Calu3 (cell line): ENCODE results near the gene SHLD1. TPM values are rescaled to one million over a fixed set of nuclear protein-coding genes. Genes with fewer than 3 reads are reported as not detected.

Source experiments
- BruUV-seq: library from RNA; stranded (reverse); fragments of 400-500 nt; replicated peaks from 2 replicates; lab custom pipeline; 2021; lab: Mats Ljungman, UMichigan
- CTCF ChIA-PET: fragments of 300-600 bp; sonication (Branson Sonifier 250); formaldehyde crosslinking; loops from one replicate; lab custom pipeline; 2022; ENCODE audit warnings: antibody characterized with exemption; lab: Charles Lee
- DNase-seq: peaks from one replicate; pipeline ENCODE4 v3.0.0; 2022
- H3K27ac Mint-ChIP-seq: one replicate; pipeline ENCODE4 v1.8.0; 2022; ENCODE audit warnings: mixed read lengths; ENCODE audit not compliant: unreplicated experiment
- H3K27me3 Mint-ChIP-seq: one replicate; pipeline ENCODE4 v1.8.0; 2022; ENCODE audit warnings: mixed read lengths; ENCODE audit not compliant: unreplicated experiment
- H3K36me3 Mint-ChIP-seq: one replicate; pipeline ENCODE4 v1.8.0; 2022; ENCODE audit warnings: mild to moderate bottlenecking, moderate library complexity, mixed read lengths; ENCODE audit not compliant: insufficient read depth, unreplicated experiment
- H3K4me1 Mint-ChIP-seq: one replicate; pipeline ENCODE4 v1.8.0; 2022; ENCODE audit warnings: mild to moderate bottlenecking, low read depth, mixed read lengths; ENCODE audit not compliant: unreplicated experiment
- H3K4me3 Mint-ChIP-seq: one replicate; pipeline ENCODE4 v1.8.0; 2022; ENCODE audit warnings: mild to moderate bottlenecking, low read depth, moderate library complexity, mixed read lengths; ENCODE audit not compliant: unreplicated experiment
- H3K9me3 Mint-ChIP-seq: one replicate; pipeline ENCODE4 v1.8.0; 2022; ENCODE audit warnings: low read depth, mixed read lengths; ENCODE audit not compliant: unreplicated experiment
- CTCF ChIP-seq: fragments of 200-600 bp; IDR thresholded peaks from one replicate; pipeline ENCODE4 v1.8.0; 2022; ENCODE audit warnings: antibody characterized with exemption; ENCODE audit not compliant: unreplicated experiment
- intact Hi-C: fragments of 100-400 bp; cut with micrococcal nuclease; formaldehyde crosslinking; loops from one replicate; pipeline ENCODE4 v1.10.0; 2022; ENCODE audit not compliant: unreplicated experiment
- total RNA-seq: library from RNA; stranded (reverse); gene quantifications from 2 replicates; pipeline ENCODE4 v1.2.3, GENCODE V29; 2022

SHLD1 gene
- total RNA-seq, 1 experiment from 2014 or later, result 1.3 TPM

GRCh38 chr20:5841522-5841921 is 91.3 kb downstream of the SHLD1 start:
- Mint-ChIP-seq H3K36me3 (no peaks in the 10 kb centered on the region), H3K27me3 (no peaks in the 10 kb centered on the region), H3K9me3 (no peaks in the 10 kb centered on the region), H3K27ac (no peak overlapping the region), H3K4me1 (peaks cover 8% of the 10 kb centered on the region), H3K4me3 (no peak overlapping the region)
- intact Hi-C loops, result no loop called here
- no TSS peak for BruUV-seq
- CTCF ChIA-PET, result no interaction called here
- DNase-seq, result no peak
- TF ChIP-seq CTCF, result no peak

GRCh38 chr20:5842465-5842864 is 92.3 kb downstream of the SHLD1 start:
- Mint-ChIP-seq H3K9me3 (no peaks in the 10 kb centered on the region), H3K36me3 (no peaks in the 10 kb centered on the region), H3K27me3 (no peaks in the 10 kb centered on the region), H3K4me1 (peaks cover 8% of the 10 kb centered on the region), H3K4me3 (no peak overlapping the region), H3K27ac (no peak overlapping the region)
- intact Hi-C loops, result no loop called here
- DNase-seq, result no peak
- CTCF ChIA-PET, result no interaction called here
- BruUV-seq, result no TSS peak
- TF ChIP-seq CTCF, result no peak

DNA sequence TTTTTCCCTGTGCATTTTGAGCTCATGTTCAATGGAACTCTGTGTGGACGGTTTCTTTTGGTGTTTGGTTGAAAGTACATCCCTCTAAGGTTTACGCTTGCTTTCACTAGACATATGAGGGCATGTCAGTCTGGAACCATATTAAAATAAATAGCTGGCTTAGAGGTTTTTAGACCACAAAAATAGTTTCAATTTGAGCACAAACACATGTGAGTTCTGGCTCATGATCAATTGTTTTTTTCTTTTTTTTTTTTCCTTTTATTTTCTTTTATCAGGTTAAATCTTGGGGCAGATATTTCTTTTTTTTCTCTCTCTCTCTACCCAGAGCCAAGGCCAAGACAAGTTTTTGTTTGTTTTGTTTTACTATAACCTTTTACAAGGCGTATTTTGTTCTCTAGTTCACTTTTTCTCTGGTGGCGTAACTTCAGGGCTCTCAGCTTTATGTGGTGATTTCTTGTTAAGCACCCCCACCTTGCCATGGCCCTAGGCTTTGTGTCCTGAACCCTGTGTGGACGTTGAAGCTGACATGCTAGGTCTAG is 92.9 kb downstream of the SHLD1 start:
- no peak for DNase-seq
- no peaks in the 10 kb centered on the region for H3K9me3 Mint-ChIP-seq
- no peak overlapping the region for H3K4me3 Mint-ChIP-seq
- no peak overlapping the region for H3K27ac Mint-ChIP-seq
- H3K4me1 Mint-ChIP-seq, result peaks cover 8% of the 10 kb centered on the region
- no peaks in the 10 kb centered on the region for H3K27me3 Mint-ChIP-seq
- no TSS peak for BruUV-seq
- intact Hi-C loops, result no loop called here
- CTCF ChIA-PET, result no interaction called here
- no peak for TF ChIP-seq CTCF
- H3K36me3 Mint-ChIP-seq, result no peaks in the 10 kb centered on the region

GRCh38 chr20:5844063-5844681 is 94.0 kb downstream of the SHLD1 start:
- peaks cover 8% of the 10 kb centered on the region for H3K4me1 Mint-ChIP-seq
- no peaks in the 10 kb centered on the region for H3K9me3 Mint-ChIP-seq
- H3K36me3 Mint-ChIP-seq, result no peaks in the 10 kb centered on the region
- no peak for TF ChIP-seq CTCF
- no peak overlapping the region for H3K27ac Mint-ChIP-seq
- intact Hi-C loops, result no loop called here
- no TSS peak for BruUV-seq
- no peak for DNase-seq
- H3K27me3 Mint-ChIP-seq, result no peaks in the 10 kb centered on the region
- CTCF ChIA-PET, result interaction anchor here (1.0 kb wide), 1 partner anchor 9 kb away, joined by 3 read pairs; no protein-coding TSS in a partner anchor
- no peak overlapping the region for H3K4me3 Mint-ChIP-seq
